Prostate gland (tissue), 2 donors: ENCODE results near the gene ZNF614.

Source experiments
- POLR2A ChIP-seq: fragments of 450-650 bp; IDR thresholded peaks from one replicate; pipeline ENCODE4 v1.6.1; 2016; ENCODE audit warnings: antibody characterized with exemption, mild to moderate bottlenecking
- TF ChIP-seq, protein P1 (sequence below), 4 experiments: fragments of 200-600 bp in 2 of 4; fragments of 450-650 bp in 2 of 4; sonication (generic) in 2 of 4; IDR thresholded peaks; 1 replicate in 3 of 4; 2 replicates in 1 of 4; pipeline ENCODE4 v1.5.1; 2016 to 2019; ENCODE audit warnings: antibody characterized with exemption in 4 of 4, mild to moderate bottlenecking in 2 of 4, moderate library complexity in 2 of 4

DNA sequence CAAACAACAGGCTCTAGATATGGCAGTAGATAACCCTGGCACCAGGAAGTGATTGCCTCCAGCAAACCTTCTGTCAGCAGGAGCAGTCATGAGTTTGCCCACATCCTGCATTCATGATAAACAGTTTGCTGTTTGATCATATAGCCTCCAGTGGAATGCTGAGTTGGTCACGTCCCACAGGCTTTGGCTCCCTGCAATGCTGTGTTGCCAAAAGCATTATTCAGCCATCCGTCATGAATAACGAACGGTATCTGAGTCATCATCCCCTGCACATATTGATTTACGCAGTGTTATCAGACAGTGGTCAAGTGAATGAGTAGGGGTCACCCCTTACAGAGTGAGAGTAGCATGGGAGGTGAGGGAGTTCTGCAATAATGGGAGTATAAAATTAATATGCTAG is 42.3 kb upstream of the ZNF614 start:
- TF ChIP-seq, protein P1, sequence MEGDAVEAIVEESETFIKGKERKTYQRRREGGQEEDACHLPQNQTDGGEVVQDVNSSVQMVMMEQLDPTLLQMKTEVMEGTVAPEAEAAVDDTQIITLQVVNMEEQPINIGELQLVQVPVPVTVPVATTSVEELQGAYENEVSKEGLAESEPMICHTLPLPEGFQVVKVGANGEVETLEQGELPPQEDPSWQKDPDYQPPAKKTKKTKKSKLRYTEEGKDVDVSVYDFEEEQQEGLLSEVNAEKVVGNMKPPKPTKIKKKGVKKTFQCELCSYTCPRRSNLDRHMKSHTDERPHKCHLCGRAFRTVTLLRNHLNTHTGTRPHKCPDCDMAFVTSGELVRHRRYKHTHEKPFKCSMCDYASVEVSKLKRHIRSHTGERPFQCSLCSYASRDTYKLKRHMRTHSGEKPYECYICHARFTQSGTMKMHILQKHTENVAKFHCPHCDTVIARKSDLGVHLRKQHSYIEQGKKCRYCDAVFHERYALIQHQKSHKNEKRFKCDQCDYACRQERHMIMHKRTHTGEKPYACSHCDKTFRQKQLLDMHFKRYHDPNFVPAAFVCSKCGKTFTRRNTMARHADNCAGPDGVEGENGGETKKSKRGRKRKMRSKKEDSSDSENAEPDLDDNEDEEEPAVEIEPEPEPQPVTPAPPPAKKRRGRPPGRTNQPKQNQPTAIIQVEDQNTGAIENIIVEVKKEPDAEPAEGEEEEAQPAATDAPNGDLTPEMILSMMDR (IDR thresholded peaks at IDR 0.05) = no peak
- no peak for TF ChIP-seq POLR2A
